Mesodermal cell (in vitro differentiated cells): ENCODE measurements around the gene CMTM2.

ENCODE experiments used
- H3K27ac ChIP-seq: 2 replicates; pipeline ENCODE4 v1.7.0; 2013; ENCODE audit warnings: mild to moderate bottlenecking, low read depth, low read length, moderate library complexity; ENCODE audit not compliant: severe bottlenecking
- H3K36me3 ChIP-seq: 2 replicates; pipeline ENCODE4 v1.7.1; 2013; ENCODE audit warnings: mild to moderate bottlenecking, low read length, moderate library complexity; ENCODE audit not compliant: control insufficient read depth, insufficient read depth
- H3K4me1 ChIP-seq: one replicate; pipeline ENCODE4 v1.7.1; 2013; ENCODE audit warnings: mild to moderate bottlenecking, low read length; ENCODE audit not compliant: insufficient read depth, control insufficient read depth, poor library complexity, severe bottlenecking
- H3K4me3 ChIP-seq: 2 replicates; pipeline ENCODE4 v1.7.0; 2013; ENCODE audit warnings: low read length, control low read depth, mild to moderate bottlenecking; ENCODE audit not compliant: insufficient read depth, poor library complexity, severe bottlenecking; ENCODE audit errors: extremely low read depth
- H3K9me3 ChIP-seq: 2 replicates; pipeline ENCODE4 v1.7.1; 2013; ENCODE audit warnings: mild to moderate bottlenecking, low read length, moderate library complexity; ENCODE audit not compliant: control insufficient read depth
- whole genome bisulfite sequencing, 2 experiments: methylation state at CpG; one replicate each; pipeline ENCODE4 v1.1.5; 2013; ENCODE audit warnings: missing lambda C conversion rate in 2 of 2; ENCODE audit not compliant: insufficient coverage in 2 of 2; 5-methylcytosine and 5-hydroxymethylcytosine counted together

Gene CMTM2

GRCh38 chr16:66544016-66544757 is 35.1 kb upstream of the CMTM2 start:
- Histone ChIP-seq H3K4me1 (peaks cover 4% of the 10 kb centered on the region), H3K27ac (no peak overlapping the region), H3K4me3 (no peak overlapping the region), H3K36me3 (peaks cover 7% of the 10 kb centered on the region), H3K9me3 (no peaks in the 10 kb centered on the region)
- 87 to 95% methylated on average over 5 of the region's 7 CpGs for WGBS, 2 experiments

DNA sequence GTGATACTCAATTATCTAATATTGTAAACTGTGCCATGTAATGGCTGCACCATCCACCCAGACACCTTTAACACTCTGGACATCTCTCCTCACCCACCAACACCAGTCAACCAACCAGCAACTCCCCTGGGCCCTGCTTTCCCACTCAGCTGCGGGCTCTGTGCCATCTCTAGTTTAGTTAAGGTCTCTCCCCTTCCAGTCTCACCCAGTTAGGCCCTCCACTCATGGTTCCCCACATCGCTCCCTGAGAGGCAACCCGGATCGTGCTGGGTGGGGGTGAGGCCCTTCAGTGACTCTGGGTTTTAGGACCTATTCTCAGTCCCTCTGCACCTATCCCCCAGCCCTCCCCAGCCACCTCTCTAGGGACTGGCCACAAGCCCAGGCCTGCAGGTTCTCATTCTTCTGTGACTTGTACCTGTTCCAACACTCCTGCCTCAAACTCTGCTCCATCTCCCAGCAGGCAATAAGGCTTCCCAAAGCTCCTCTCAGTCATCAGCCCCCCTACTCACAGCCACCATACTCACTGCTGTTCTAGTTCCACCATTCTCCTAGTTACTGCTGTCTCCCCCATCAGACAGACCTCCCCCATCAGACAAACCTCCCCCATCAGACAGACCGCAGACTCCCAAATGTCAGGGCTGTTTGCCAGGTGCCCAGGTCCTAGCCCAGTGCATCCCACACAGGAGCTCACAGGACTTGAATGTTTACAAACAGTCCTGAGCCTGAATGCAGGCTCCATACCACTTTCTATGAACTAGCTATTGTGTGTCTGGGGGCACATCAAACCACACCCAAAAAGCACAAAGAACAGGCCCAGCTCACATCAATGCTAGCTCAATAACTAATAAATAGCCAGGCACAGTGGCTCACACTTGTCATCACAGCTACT is 31.9 kb upstream of the CMTM2 start:
- H3K27ac ChIP-seq: no peak overlapping the region
- no peak overlapping the region for H3K4me3 ChIP-seq
- 93 to 100% methylated on average over 4 to 5 of the region's 5 CpGs for WGBS, 2 experiments
- no peaks in the 10 kb centered on the region for H3K4me1 ChIP-seq
- peaks cover 7% of the 10 kb centered on the region for H3K36me3 ChIP-seq
- H3K9me3 ChIP-seq: no peaks in the 10 kb centered on the region

- WGBS, 2 experiments: 96 to 100% methylated on average over 1 to 3 of the region's 4 CpGs
- H3K9me3 ChIP-seq: peaks cover 5% of the 10 kb centered on the region
- H3K4me3 ChIP-seq: no peak overlapping the region
- no peak overlapping the region for H3K27ac ChIP-seq
- no peaks in the 10 kb centered on the region for H3K4me1 ChIP-seq
- peaks cover 7% of the 10 kb centered on the region for H3K36me3 ChIP-seq
Measured at GRCh38 chr16:66548068-66548467, 31.2 kb upstream of the CMTM2 start.

DNA sequence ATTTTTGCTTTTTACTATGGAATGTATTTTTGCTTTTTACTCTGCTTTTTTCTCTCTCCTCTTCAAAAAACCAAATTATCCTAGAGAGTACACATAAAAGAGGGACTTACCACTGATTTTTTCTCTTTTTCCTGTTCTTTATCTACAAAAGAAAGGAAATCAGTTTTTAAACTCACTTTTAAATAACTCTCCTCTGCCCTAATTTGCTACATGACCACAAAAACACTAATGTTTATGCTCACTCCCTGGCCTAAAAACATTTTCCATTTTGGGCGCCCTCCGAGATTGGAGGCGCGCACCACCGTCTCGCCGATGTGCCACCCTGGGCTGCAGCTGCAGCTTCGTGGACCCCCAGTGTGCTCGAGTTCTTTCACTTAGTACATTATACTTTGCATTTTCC is 30.4 kb upstream of the CMTM2 start:
- 98 to 100% methylated on average over 8 to 9 of the region's 9 CpGs for WGBS, 2 experiments
- peaks cover 6% of the 10 kb centered on the region for H3K9me3 ChIP-seq
- no peaks in the 10 kb centered on the region for H3K4me1 ChIP-seq
- H3K36me3 ChIP-seq: peaks cover 7% of the 10 kb centered on the region
- H3K4me3 ChIP-seq: no peak overlapping the region
- H3K27ac ChIP-seq: no peak overlapping the region

DNA sequence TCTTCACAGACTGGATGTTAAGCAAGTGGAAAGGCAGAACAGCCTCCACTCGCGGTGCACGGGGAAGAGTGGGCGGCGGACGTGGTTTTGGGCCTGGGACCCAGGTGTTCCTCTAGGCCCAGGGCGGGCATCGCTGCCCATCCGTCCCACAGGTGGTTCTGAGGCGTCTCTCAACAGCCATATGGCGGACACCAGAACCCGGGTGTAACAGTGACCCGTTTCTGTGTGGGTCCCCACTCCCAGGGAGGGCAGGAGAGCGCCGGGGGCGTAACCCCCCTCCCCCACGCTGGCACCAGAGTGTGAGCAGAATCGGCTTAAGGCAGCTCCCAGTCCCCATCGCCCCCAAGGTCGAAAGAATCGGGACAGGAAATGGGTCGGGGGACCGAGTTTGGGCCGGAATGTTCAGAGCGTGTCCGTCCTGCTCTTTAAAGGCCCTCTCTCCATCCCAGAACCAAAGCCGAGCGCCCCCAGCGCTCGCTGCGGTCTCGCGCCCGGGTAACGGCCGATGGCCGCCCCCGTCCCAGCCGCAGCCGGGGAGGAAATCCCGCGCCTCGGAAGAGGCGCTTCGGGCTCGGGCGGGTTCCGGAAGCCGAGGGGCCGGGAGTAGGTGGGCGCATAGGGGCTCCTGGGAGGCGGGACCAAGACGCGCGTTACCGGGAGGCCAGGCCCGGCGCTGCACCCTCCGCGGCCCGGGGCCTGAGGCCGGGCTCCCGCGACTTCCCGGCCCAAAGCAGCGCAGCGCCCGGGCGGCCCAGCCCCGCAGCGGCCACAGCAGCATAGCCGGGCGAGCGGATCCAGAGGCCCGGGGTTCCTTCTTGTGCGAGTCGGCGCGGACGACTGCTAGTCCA is 29.8 kb upstream of the CMTM2 start, which contains the start of gene TK2:
TSS of gene TK2 (minus strand) at position 839 of the 848 bp plus-strand sequence. CDS start at position 778, 61 bp downstream.
- peak within 1 kb of the TSS; percentile 30 for H3K27ac ChIP-seq
- H3K4me1 ChIP-seq: no peaks in the 10 kb centered on the region
- H3K4me3 ChIP-seq: peak within 1 kb of the TSS; percentile 54
- WGBS, 2 experiments: 15 to 19% methylated on average over 55 to 76 of the region's 80 CpGs
- H3K9me3 ChIP-seq: peaks cover 6% of the 10 kb centered on the region
- H3K36me3 ChIP-seq: peaks cover 7% of the 10 kb centered on the region

DNA sequence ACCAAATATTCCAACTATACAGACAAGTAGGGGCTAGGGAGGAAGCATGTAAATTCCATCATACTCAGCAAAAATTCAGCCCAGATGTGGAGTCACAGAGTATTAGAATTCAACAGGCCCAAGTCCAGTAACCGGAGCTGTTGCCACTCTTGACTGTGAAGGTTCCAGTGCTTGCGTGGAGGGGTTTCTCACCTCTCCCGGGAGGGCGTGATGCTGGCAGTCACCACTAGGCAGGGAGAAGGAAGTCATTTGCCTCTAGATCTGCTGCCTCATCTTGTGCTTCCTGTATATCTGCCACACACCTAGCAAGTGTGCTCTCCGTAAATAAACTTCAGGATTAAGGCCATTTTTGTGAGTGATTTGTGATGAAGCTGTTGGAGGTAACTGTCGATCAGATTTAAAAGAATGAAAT is 27.9 kb upstream of the CMTM2 start:
- H3K9me3 ChIP-seq: peaks cover 6% of the 10 kb centered on the region
- H3K27ac ChIP-seq: no peak overlapping the region
- WGBS, 2 experiments: 88 to 97% methylated on average over 5 to 6 of the region's 6 CpGs
- H3K4me3 ChIP-seq: no peak overlapping the region
- H3K4me1 ChIP-seq: no peaks in the 10 kb centered on the region
- peaks cover 3% of the 10 kb centered on the region for H3K36me3 ChIP-seq

GRCh38 chr16:66551788-66552285 is 27.4 kb upstream of the CMTM2 start:
- Histone ChIP-seq H3K9me3 (peaks cover 6% of the 10 kb centered on the region), H3K36me3 (peaks cover 3% of the 10 kb centered on the region), H3K4me1 (no peaks in the 10 kb centered on the region), H3K27ac (no peak overlapping the region), H3K4me3 (peak overlapping the region; percentile 34)
- 81 to 83% methylated on average over 4 to 5 of the region's 8 CpGs for WGBS, 2 experiments

- Histone ChIP-seq H3K4me1 (no peaks in the 10 kb centered on the region), H3K27ac (no peak within 1 kb of the TSS), H3K36me3 (peaks cover 2% of the 10 kb centered on the region), H3K9me3 (peaks cover 6% of the 10 kb centered on the region), H3K4me3 (peak within 1 kb of the TSS; percentile 34)
- 29 to 33% methylated on average over 51 to 63 of the region's 63 CpGs for WGBS, 2 experiments
Measured at GRCh38 chr16:66552286-66553177, 26.7 kb upstream of the CMTM2 start, which contains the start of gene CKLF. Gene CKLF (plus strand): TSS chr16:66552576. CDS start chr16:66552716, 140 bp downstream.

GRCh38 chr16:66553223-66553622 is 26.0 kb upstream of the CMTM2 start:
- H3K27ac ChIP-seq: no peak overlapping the region
- no peaks in the 10 kb centered on the region for H3K36me3 ChIP-seq
- H3K4me3 ChIP-seq: no peak overlapping the region
- WGBS, 2 experiments: 90 to 94% methylated on average over 5 to 8 of the region's 8 CpGs
- peaks cover 6% of the 10 kb centered on the region for H3K9me3 ChIP-seq
- no peaks in the 10 kb centered on the region for H3K4me1 ChIP-seq
